Lower leg skin (tissue), 4 donors: ENCODE measurements around the gene LDHD. TPM values are rescaled to one million over a fixed set of nuclear protein-coding genes. Genes with fewer than 3 reads are reported as not detected.

Experiments
- DNase-seq, 2 donors: peaks; one replicate each; pipeline ENCODE4 v3.0.0-alpha.2; 2019; ENCODE audit warnings: low spot score in 2 of 2
- H3K4me3 ChIP-seq: fragments of 200-600 bp; sonication (generic); 2 replicates; pipeline ENCODE4 v1.5.1; 2017; ENCODE audit warnings: mild to moderate bottlenecking, low read depth; ENCODE audit not compliant: poor library complexity, severe bottlenecking
- CTCF ChIP-seq, 3 donors: fragments of 450-650 bp; IDR thresholded peaks; one replicate each; pipeline ENCODE4 v1.5.1; 2016; ENCODE audit warnings: antibody characterized with exemption in 3 of 3, mild to moderate bottlenecking in 3 of 3, moderate library complexity in 2 of 3
- POLR2A ChIP-seq, 2 donors: fragments of 450-650 bp; IDR thresholded peaks; one replicate each; pipeline ENCODE4 v1.6.1; 2016 to 2017; ENCODE audit warnings: antibody characterized with exemption in 2 of 2, mild to moderate bottlenecking in 1 of 2, moderate library complexity in 1 of 2
- WGBS, 2 donors: methylation state at CpG; one replicate each; pipeline ENCODE4 v1.1.5; 2018; 5-methylcytosine and 5-hydroxymethylcytosine counted together
- intact Hi-C: fragments of 100-400 bp; cut with DNase I; formaldehyde crosslinking; loops from one replicate; pipeline ENCODE4 v1.15.0; 2023; ENCODE audit warnings: low total_unique reads
- total RNA-seq, 4 donors: library from RNA; depleted of rRNA; stranded (reverse); fragments of >200 nt; gene quantifications; one replicate each; pipeline ENCODE4 v1.1.0, GENCODE V29; 2016

The LDHD gene
- total RNA-seq, 4 donors from 2014 or later, result 5.9 to 21.9 (median 8.9) TPM

DNA sequence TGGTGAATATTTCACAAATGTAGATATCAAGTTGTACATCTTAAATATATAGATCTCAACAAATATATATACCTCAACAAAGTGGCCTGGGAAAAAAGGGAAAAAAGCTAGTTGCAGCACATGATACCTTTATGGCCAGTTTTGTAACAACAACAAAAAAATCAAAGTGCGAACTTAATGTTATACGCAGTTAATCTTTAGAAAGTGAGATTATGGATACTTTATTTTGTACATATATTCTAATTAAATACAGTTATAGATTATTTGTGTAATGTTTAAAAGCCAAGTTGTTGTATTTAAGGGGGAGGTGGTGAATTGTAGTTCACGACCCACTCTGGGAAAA lies 31.4 kb upstream of the LDHD start:
- intact Hi-C loops, result no loop called here
- H3K4me3 ChIP-seq, result no peak overlapping the region
- no peak for DNase-seq
- 54 to 58% methylated on average over 3 of the region's 3 CpGs for WGBS, 2 donors
- TF ChIP-seq CTCF (IDR thresholded peaks at IDR 0.05), result no peak

DNA sequence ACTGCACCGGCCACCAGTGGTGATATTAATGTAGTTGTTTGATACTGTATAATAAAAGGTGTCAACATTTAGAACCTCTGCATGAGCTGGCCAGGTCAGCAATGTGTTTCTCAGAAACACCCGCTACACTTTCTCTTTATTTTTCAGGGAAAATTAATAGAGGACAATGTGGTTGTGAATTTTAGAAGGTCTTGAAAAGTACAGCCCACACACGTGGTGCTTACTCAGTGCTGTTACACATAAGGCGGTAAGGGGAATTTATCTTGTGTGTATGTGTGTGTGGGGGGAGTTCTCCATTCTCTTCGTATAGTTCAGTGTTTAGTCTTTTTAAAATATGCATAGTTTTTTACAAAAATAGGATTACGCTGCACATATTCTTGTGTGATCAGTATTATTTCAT lies 27.4 kb upstream of the LDHD start:
- no peak for TF ChIP-seq CTCF (IDR thresholded peaks at IDR 0.05)
- no peak for TF ChIP-seq POLR2A (IDR thresholded peaks at IDR 0.05)
- intact Hi-C loops, result no loop called here
- DNase-seq, result no peak
- 82 to 85% methylated on average over 6 of the region's 6 CpGs for whole genome bisulfite sequencing, 2 donors
- H3K4me3 ChIP-seq, result no peak overlapping the region

DNA sequence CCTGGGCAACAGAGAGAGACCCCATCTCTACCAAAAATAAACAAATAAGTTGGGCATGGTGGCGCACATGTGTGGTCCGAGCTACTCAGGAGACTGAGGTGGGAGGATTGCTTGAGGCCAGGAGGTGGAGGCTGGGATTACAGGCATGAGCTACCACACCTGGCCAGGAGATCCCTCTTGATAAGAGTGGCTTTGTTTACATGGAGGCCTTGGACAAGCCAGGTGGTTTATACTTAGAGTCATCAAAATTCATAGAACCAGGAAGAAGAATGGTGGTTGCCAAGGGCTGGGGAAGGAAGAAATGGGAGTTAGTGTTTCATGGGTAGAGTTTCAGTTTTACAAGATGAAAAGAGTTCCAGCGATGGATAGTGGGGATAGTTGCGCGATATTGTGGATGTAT lies 22.9 kb upstream of the LDHD start:
- intact Hi-C loops, result no loop called here
- 94 to 96% methylated on average over 5 of the region's 5 CpGs for WGBS, 2 donors

GRCh38 chr16:75138636-75139035 lies 22.1 kb upstream of the LDHD start:
- TF ChIP-seq CTCF (IDR thresholded peaks at IDR 0.05) (no peak), POLR2A (IDR thresholded peaks at IDR 0.05) (no peak)
- intact Hi-C loops, result no loop called here
- H3K4me3 ChIP-seq, result no peak overlapping the region
- DNase-seq, result no peak
- 56 to 57% methylated on average over 9 of the region's 9 CpGs for WGBS, 2 donors

More for the DNA sequence above, 22.9 kb upstream of the LDHD start:
- no peak overlapping the region for H3K4me3 ChIP-seq
- TF ChIP-seq POLR2A (IDR thresholded peaks at IDR 0.05) (no peak), CTCF (IDR thresholded peaks at IDR 0.05) (no peak)
- DNase-seq, result no peak

GRCh38 chr16:75138233-75138632 lies 21.7 kb upstream of the LDHD start:
- DNase-seq, result no peak
- no peak overlapping the region for H3K4me3 ChIP-seq
- intact Hi-C loops, result no loop called here
- TF ChIP-seq CTCF (IDR thresholded peaks at IDR 0.05), result no peak
- TF ChIP-seq POLR2A (IDR thresholded peaks at IDR 0.05), result no peak
- WGBS, 2 donors, result 74 to 76% methylated on average over 8 of the region's 8 CpGs

DNA sequence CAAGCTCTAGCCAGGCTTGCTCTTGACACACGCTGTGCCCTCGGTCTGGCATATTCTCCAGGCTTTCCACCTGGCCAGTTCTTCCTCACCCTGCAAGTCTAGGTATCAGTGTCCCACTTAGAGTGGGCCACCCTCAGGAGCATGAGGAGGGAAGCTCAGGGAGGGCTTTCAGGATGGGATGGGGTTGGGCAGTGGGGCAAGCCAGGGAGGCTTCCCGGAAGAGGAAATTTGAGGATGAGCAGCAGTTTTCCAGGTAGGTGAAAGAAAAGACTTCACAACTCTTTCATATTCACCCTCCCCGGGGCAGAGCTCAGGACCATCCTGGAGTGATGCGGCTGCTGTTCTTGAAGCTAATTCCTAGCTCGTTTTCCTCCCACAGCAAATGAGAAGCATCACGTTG lies 14.5 kb upstream of the LDHD start:
- TF ChIP-seq CTCF (IDR thresholded peaks at IDR 0.05) (no peak), POLR2A (IDR thresholded peaks at IDR 0.05) (no peak)
- DNase-seq, result no peak
- H3K4me3 ChIP-seq, result no peak overlapping the region
- intact Hi-C loops, result no loop called here
- WGBS, 2 donors, result 69 to 80% methylated on average over 7 of the region's 7 CpGs
